Measurements from ENCODE around the gene CCDC102A.

DNA sequence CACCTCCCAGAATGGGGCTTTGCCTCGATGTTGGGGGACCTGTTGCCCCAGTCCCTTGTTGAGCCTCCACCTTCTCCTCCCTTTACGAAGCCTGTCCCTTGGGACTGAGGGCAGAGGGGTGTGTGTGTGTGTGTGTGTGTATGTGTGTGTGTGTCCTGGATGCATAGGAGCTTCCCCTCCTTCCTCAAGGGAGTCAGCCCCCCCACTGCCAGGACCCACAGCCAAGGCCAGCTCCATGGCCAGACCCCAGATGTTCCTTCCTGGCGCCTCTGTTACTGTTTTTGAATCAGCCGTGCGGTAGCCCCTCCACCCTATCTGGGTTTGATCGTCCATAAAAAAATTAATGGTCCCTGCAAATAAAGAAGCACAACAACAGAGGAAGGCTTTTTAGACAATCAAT, 32.4 kb downstream of the CCDC102A start:
- TF ChIP-seq, protein P1, sequence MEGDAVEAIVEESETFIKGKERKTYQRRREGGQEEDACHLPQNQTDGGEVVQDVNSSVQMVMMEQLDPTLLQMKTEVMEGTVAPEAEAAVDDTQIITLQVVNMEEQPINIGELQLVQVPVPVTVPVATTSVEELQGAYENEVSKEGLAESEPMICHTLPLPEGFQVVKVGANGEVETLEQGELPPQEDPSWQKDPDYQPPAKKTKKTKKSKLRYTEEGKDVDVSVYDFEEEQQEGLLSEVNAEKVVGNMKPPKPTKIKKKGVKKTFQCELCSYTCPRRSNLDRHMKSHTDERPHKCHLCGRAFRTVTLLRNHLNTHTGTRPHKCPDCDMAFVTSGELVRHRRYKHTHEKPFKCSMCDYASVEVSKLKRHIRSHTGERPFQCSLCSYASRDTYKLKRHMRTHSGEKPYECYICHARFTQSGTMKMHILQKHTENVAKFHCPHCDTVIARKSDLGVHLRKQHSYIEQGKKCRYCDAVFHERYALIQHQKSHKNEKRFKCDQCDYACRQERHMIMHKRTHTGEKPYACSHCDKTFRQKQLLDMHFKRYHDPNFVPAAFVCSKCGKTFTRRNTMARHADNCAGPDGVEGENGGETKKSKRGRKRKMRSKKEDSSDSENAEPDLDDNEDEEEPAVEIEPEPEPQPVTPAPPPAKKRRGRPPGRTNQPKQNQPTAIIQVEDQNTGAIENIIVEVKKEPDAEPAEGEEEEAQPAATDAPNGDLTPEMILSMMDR (IDR thresholded peaks at IDR 0.05 in 4 of 5, conservative IDR thresholded peaks at IDR 0.05 in 1 of 5), result no peak
- TF ChIP-seq POLR2A (IDR thresholded peaks at IDR 0.05), result no peak

Measured in gastrocnemius medialis (tissue), 4 donors.